ENCODE results near the gene MDH1B.

- TF ChIP-seq CTCF (IDR thresholded peaks at IDR 0.05) (no peak), POLR2A (IDR thresholded peaks at IDR 0.05) (no peak), POLR2AphosphoS5 (IDR thresholded peaks at IDR 0.05) (no peak), EP300 (IDR thresholded peaks at IDR 0.05) (no peak)
Observed at GRCh38 chr2:206797376-206797775, 32.2 kb upstream of the MDH1B start.

All from suprapubic skin (tissue), 4 donors.